Measurements from ENCODE around the gene MLLT3.

Gene MLLT3

DNA sequence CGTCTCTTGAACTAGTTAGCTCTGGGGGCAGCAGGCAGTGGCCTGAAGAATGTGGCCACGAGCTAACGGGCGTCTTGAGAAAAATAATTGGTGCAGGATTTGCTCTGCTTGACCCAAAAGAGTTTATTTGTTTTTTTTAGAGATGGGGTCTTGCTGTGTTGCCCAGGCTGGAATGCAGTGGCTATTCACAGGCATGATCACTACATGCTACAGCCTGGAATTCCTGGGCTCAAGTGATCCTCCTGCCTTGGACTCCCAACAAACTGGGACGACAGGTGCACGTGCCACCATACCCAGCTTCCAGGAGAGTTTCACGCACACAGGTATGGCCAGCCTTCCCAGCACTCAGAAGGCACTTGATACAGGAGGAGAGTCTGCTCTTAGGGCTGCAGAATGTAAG, 203.8 kb downstream of the MLLT3 start:
- no peaks in the 10 kb centered on the region for H3K27me3 ChIP-seq (ENCODE audit: control insufficient read depth, insufficient read depth, low read length)
- no peaks in the 10 kb centered on the region for H3K9me3 ChIP-seq (ENCODE audit: control insufficient read depth, insufficient read depth, low read length)
- H3K4me1 ChIP-seq (ENCODE audit: control insufficient read depth, insufficient read depth, low read length) = no peaks in the 10 kb centered on the region
- H3K9ac ChIP-seq (ENCODE audit: low read depth, low read length) = no peak overlapping the region
- no peak overlapping the region for H3K4me3 ChIP-seq (ENCODE audit: low read depth, low read length)
- no peaks in the 10 kb centered on the region for H3K36me3 ChIP-seq (ENCODE audit: control insufficient read depth, insufficient read depth, low read length)

DNA sequence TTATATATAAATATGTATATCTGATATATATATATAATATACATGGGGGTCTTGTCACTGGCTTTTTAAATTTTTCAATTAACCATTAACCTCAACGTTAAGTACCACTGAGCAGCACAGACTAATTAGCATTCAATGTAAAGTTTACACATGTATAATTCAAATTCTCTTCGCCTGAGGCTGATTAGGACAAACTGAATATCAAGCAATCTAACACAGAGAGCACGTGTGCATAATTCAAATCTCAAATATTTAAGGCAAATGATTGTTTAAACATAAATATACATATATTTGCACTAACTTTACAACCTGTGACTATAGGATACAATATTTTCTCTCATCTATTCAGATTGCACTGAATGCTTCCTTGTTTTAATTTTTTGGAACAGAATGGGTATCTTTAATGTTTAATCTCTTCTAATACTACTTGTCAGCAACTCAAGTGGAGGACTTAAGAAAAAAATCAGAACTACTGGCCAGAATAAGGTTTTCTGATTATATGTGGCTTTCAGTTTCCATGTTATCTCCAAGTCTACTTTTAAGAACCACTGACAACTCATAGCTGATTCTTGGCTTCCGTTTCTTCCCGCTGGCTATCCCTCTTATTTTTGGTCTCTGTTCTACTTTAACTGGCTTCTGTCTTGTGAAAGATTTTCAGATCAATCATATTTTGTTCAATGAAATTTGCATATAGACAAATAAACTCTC, 204.8 kb downstream of the MLLT3 start:
- H3K4me3 ChIP-seq (ENCODE audit: low read depth, low read length) = no peak overlapping the region
- no peaks in the 10 kb centered on the region for H3K36me3 ChIP-seq (ENCODE audit: control insufficient read depth, insufficient read depth, low read length)
- no peaks in the 10 kb centered on the region for H3K9me3 ChIP-seq (ENCODE audit: control insufficient read depth, insufficient read depth, low read length)
- no peak overlapping the region for H3K9ac ChIP-seq (ENCODE audit: low read depth, low read length)
- H3K4me1 ChIP-seq (ENCODE audit: control insufficient read depth, insufficient read depth, low read length) = no peaks in the 10 kb centered on the region
- H3K27me3 ChIP-seq (ENCODE audit: control insufficient read depth, insufficient read depth, low read length) = no peaks in the 10 kb centered on the region

DNA sequence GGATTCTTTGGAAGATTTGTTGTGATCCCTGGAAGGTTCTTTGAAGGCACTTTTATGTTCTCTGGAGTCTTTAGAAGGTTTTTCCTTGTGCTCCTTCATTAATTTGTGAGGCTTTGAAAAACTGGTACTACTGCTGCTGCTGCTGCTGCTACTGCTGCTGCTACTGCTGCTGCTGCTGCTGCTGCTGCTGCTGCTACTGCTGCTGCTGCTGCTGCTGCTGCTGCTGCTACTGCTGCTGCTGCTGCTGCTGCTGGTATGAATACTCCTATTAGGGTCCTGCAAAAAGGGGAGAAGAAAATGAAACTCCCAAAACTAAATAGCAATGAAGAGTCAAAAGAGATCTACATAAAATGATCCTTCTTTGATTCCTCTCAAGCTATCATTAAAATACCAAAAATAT, 208.1 kb downstream of the MLLT3 start:
- Histone ChIP-seq H3K9ac (ENCODE audit: low read depth, low read length) (no peak overlapping the region), H3K4me1 (ENCODE audit: control insufficient read depth, insufficient read depth, low read length) (no peaks in the 10 kb centered on the region), H3K27me3 (ENCODE audit: control insufficient read depth, insufficient read depth, low read length) (no peaks in the 10 kb centered on the region), H3K4me3 (ENCODE audit: low read depth, low read length) (no peak overlapping the region), H3K9me3 (ENCODE audit: control insufficient read depth, insufficient read depth, low read length) (no peaks in the 10 kb centered on the region), H3K36me3 (ENCODE audit: control insufficient read depth, insufficient read depth, low read length) (no peaks in the 10 kb centered on the region)

DNA sequence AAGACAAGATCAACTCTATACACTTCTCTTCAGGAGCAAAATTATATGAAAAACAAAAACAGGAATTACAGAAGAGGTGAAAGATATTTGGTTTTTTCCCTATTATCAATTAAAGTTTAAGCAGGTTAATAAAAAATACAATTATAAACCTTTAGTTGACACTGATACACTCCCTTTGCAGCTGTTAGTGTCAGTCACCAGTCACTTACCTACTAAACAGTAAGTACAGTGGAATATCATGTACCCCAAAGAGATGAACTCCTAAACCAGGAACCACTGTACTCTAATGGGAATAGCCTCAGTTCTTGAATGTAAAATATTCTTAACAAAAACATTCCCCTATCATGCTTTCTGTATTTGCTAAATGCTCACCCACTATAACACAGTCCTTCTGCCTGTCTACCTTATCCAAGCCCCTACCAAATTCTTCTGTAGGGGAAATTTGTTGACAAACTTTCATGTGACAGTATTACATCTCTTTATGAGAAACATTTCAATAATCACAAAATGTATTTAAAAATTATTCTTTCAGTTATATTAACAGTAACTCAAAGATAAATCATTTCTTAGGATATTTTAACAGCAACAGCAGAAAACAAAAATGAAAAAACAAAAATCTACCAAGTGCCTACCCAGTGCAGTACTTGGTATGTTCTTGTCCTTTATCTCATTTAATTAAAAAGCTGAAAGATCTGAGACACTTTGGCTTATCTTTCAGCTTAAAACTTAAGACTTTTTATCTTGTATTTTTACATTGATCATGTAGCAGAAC, 212.8 kb downstream of the MLLT3 start:
- no peaks in the 10 kb centered on the region for H3K9me3 ChIP-seq (ENCODE audit: control insufficient read depth, insufficient read depth, low read length)

DNA sequence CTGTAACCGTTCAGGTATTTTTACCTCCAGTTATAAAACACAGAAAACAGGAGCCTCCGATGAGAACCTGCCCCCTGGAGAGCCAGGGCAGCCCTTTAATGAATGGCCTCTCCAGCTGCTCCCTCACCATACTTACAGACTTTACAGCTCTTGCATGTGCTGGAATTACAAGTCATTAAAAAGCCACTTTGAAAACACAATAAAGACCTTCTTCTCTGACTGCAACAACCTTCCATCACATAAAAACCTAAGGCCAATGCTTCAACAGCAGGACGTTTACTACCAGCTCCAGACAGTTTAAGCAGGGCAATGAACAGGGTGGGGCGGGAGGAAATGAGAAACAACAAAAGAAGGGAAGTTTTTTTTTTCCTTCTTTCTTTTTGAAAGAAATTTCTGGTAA, 213.8 kb downstream of the MLLT3 start:
- Histone ChIP-seq H3K36me3 (ENCODE audit: control insufficient read depth, insufficient read depth, low read length) (no peaks in the 10 kb centered on the region), H3K4me1 (ENCODE audit: control insufficient read depth, insufficient read depth, low read length) (peaks cover 6% of the 10 kb centered on the region), H3K9ac (ENCODE audit: low read depth, low read length) (no peak overlapping the region), H3K9me3 (ENCODE audit: control insufficient read depth, insufficient read depth, low read length) (no peaks in the 10 kb centered on the region), H3K27me3 (ENCODE audit: control insufficient read depth, insufficient read depth, low read length) (no peaks in the 10 kb centered on the region), H3K4me3 (ENCODE audit: low read depth, low read length) (no peak overlapping the region)

More for the DNA sequence above, 212.8 kb downstream of the MLLT3 start:
- Histone ChIP-seq H3K36me3 (ENCODE audit: control insufficient read depth, insufficient read depth, low read length) (no peaks in the 10 kb centered on the region), H3K4me1 (ENCODE audit: control insufficient read depth, insufficient read depth, low read length) (peaks cover 6% of the 10 kb centered on the region), H3K27me3 (ENCODE audit: control insufficient read depth, insufficient read depth, low read length) (no peaks in the 10 kb centered on the region), H3K4me3 (ENCODE audit: low read depth, low read length) (no peak overlapping the region), H3K9ac (ENCODE audit: low read depth, low read length) (no peak overlapping the region)

DNA sequence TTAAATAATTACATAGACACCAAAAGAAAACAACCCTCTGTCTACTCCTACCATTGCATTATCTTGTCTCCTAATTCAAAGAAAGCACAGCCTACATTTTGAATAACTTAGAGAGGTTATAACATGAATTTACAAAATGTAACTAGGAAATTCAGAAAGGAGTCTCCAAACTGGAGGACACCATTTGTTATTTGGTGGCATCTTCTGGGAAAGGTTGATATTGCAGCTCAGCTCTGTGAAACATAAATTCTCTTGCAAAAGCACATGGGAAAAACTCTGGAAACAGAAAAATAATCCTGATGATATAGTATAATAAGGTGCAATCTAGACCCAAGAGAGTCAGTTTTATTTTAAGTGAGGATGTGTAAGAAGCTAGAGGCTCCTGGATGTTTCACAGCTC, 215.3 kb downstream of the MLLT3 start:
- Histone ChIP-seq H3K27me3 (ENCODE audit: control insufficient read depth, insufficient read depth, low read length) (no peaks in the 10 kb centered on the region), H3K4me1 (ENCODE audit: control insufficient read depth, insufficient read depth, low read length) (peaks cover 6% of the 10 kb centered on the region), H3K9me3 (ENCODE audit: control insufficient read depth, insufficient read depth, low read length) (no peaks in the 10 kb centered on the region), H3K4me3 (ENCODE audit: low read depth, low read length) (no peak overlapping the region), H3K36me3 (ENCODE audit: control insufficient read depth, insufficient read depth, low read length) (no peaks in the 10 kb centered on the region), H3K9ac (ENCODE audit: low read depth, low read length) (no peak overlapping the region)

DNA sequence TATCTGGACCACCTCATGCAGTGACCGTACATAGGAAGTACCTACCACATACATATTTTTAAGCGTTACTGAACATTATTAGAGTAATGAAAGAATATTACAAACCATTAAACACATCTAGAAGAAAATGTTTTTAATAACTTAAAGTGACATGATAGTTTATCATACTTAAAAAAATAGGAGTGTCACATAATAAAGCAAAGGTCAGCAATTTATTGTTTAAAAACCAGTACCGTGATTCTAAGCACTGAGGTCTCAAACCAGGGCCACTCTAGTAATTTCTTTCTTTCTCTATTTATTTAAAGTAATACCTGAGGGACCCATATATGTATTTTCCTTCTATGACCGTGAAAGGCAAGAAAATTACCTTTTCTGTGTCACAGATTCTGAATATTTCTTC, 216.0 kb downstream of the MLLT3 start:
- H3K27me3 ChIP-seq (ENCODE audit: control insufficient read depth, insufficient read depth, low read length) = no peaks in the 10 kb centered on the region
- H3K4me3 ChIP-seq (ENCODE audit: low read depth, low read length) = no peak overlapping the region
- H3K36me3 ChIP-seq (ENCODE audit: control insufficient read depth, insufficient read depth, low read length) = no peaks in the 10 kb centered on the region
- H3K4me1 ChIP-seq (ENCODE audit: control insufficient read depth, insufficient read depth, low read length) = peaks cover 6% of the 10 kb centered on the region
- H3K9ac ChIP-seq (ENCODE audit: low read depth, low read length) = no peak overlapping the region
- no peaks in the 10 kb centered on the region for H3K9me3 ChIP-seq (ENCODE audit: control insufficient read depth, insufficient read depth, low read length)

DNA sequence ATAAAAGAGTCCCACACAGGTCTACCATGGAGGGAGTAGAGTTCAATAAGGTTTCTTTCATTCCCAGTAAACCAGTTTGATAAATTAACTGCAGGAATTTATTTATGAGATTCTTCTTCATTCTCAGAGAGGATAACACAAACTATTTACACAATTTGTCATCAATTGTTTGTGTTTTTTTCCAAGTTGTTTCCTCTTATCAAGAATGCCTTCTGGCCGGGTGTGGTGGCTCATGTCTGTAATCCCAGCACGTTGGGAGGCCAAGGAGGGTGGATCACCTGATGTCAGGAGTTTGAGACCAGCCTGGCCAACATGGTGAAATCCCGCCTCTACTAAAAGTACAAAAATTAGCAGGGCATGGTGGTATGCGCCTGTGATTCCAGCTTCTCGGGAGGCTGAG, 216.7 kb downstream of the MLLT3 start:
- Histone ChIP-seq H3K27me3 (ENCODE audit: control insufficient read depth, insufficient read depth, low read length) (no peaks in the 10 kb centered on the region), H3K36me3 (ENCODE audit: control insufficient read depth, insufficient read depth, low read length) (no peaks in the 10 kb centered on the region), H3K9me3 (ENCODE audit: control insufficient read depth, insufficient read depth, low read length) (no peaks in the 10 kb centered on the region), H3K4me3 (ENCODE audit: low read depth, low read length) (no peak overlapping the region), H3K9ac (ENCODE audit: low read depth, low read length) (no peak overlapping the region), H3K4me1 (ENCODE audit: control insufficient read depth, insufficient read depth, low read length) (peaks cover 6% of the 10 kb centered on the region)

DNA sequence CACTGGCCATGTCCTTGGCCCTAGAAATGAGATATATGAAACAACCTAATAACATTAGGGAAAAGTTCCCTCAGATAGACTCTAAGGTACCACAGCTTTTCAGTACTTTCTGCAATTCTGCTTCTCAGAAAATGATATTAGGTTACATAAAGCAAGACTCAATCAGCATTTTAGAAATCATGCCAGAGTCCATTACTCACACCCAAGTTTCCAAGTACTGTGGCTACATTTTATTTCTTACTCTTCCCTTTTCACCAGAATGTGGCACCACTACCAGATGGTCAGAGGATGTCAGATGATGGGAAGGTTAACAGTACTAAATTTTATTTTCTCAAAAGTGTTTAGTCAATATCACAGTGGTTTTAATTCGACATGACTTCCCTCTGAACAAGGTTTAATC, 217.2 kb downstream of the MLLT3 start:
- Histone ChIP-seq H3K4me3 (ENCODE audit: low read depth, low read length) (no peak overlapping the region), H3K9me3 (ENCODE audit: control insufficient read depth, insufficient read depth, low read length) (no peaks in the 10 kb centered on the region), H3K4me1 (ENCODE audit: control insufficient read depth, insufficient read depth, low read length) (peaks cover 6% of the 10 kb centered on the region), H3K9ac (ENCODE audit: low read depth, low read length) (no peak overlapping the region), H3K27me3 (ENCODE audit: control insufficient read depth, insufficient read depth, low read length) (no peaks in the 10 kb centered on the region), H3K36me3 (ENCODE audit: control insufficient read depth, insufficient read depth, low read length) (no peaks in the 10 kb centered on the region)

DNA sequence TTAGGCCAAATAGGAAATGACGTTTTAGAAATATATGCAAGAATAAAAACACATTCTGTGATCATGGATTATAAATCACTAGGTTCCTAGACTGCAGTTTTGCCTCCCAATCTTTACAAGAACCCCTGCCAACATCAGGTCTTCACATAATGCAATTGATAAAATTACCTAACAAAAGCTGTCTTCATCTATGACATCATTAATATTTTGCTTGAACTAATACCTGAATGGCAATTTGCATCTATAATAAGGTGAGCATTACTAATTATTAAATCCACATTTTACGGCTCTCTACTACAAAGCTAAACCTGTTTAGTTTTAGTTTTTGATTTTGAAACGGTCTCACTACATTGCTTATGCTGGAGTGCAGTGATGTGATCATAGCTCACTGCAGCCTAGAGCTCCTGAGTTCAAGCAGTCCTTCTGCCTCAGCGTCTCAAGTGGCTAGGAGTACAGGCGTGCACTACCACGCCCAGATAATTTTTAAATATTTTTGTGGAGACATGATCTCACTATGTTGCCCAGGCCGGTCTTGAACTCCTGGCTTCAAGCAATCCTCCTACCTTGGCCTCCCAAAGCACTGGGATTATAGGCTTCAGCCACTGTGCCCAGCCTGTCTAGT, 218.0 kb downstream of the MLLT3 start:
- no peaks in the 10 kb centered on the region for H3K36me3 ChIP-seq (ENCODE audit: control insufficient read depth, insufficient read depth, low read length)
- H3K9me3 ChIP-seq (ENCODE audit: control insufficient read depth, insufficient read depth, low read length) = no peaks in the 10 kb centered on the region
- no peak overlapping the region for H3K4me3 ChIP-seq (ENCODE audit: low read depth, low read length)
- H3K4me1 ChIP-seq (ENCODE audit: control insufficient read depth, insufficient read depth, low read length) = peaks cover 6% of the 10 kb centered on the region
- H3K9ac ChIP-seq (ENCODE audit: low read depth, low read length) = no peak overlapping the region
- no peaks in the 10 kb centered on the region for H3K27me3 ChIP-seq (ENCODE audit: control insufficient read depth, insufficient read depth, low read length)

DNA sequence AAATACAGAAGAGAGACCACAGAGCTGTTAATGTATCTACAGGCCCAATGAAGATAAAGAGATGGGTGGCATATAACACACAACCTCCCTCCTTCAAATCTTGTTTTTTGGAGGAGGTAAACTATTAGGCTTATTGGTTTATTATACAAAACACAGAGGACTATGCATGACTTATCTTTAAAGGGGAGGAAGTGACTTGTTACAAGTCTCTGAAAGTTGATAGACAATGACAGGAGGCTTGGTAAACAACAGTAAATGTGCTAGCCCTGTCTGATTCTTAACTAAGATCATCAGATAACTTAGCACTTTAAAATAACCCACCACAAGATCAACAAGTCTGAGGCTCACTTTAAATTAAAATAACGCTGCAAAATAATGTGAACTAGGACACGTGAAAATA, 219.0 kb downstream of the MLLT3 start:
- no peak overlapping the region for H3K4me3 ChIP-seq (ENCODE audit: low read depth, low read length)
- no peak overlapping the region for H3K9ac ChIP-seq (ENCODE audit: low read depth, low read length)
- no peaks in the 10 kb centered on the region for H3K9me3 ChIP-seq (ENCODE audit: control insufficient read depth, insufficient read depth, low read length)
- H3K27me3 ChIP-seq (ENCODE audit: control insufficient read depth, insufficient read depth, low read length) = no peaks in the 10 kb centered on the region
- no peaks in the 10 kb centered on the region for H3K36me3 ChIP-seq (ENCODE audit: control insufficient read depth, insufficient read depth, low read length)
- no peaks in the 10 kb centered on the region for H3K4me1 ChIP-seq (ENCODE audit: control insufficient read depth, insufficient read depth, low read length)
